ENCODE measurements around the gene GALNT14.

GALNT14 gene

DNA sequence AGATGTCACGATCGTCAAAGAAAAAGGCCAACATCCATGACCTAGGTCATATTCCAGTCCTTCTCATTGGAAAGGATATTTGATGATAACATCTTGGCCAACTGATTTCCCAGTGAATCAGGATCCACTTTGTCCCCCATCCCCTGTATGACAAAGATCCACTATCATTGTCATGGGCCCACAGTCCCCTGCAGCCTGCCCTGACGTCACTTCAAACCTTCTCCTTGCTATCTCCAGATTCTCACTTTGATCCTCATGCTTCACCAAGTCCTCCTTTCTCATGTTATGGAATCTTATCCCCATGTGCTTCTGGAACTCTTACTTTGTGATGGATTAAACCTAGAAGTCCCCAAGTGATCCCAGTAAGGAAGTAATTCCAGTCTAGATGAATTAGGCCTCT, 25.7 kb downstream of the GALNT14 start:
- Histone ChIP-seq H3K27ac (ENCODE audit: low read length) (no peak overlapping the region), H3K9ac (ENCODE audit: low read length in 2 of 2) (no peak overlapping the region), H3K36me3 (ENCODE audit: control insufficient read depth in 2 of 2, insufficient read depth in 2 of 2, low read length in 2 of 2) (no peaks in the 10 kb centered on the region), H3K9me3 (ENCODE audit: control insufficient read depth in 2 of 2, low read length in 2 of 2) (no peaks in the 10 kb centered on the region), H3K4me1 (ENCODE audit: control insufficient read depth, insufficient read depth, low read length) (no peaks in the 10 kb centered on the region), H3K27me3 (ENCODE audit: control insufficient read depth in 1 of 2, insufficient read depth in 2 of 2, low read length in 2 of 2) (peaks cover 0 to 4% of the 10 kb centered on the region in 2 donors), H3K4me3 (ENCODE audit: low read length in 2 of 2) (no peak overlapping the region)

DNA sequence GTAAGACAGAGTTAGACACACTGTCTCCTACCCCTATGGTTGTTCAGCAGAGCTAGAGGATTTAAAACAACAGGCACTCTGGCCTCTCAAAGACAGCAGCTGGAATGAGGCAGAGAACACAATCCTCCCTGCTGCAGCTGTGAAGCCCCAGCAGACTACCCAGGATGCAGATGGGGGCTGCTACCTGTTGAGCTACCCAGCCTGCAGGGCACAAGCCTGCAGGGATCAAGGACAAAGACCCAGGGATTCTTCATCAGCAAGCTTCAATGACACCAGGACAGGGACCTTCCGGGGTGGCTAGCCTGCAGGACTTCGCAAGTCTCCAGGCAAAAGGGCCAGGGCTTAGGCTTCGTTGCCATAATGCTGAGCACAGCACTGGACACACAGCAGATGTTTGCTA, 27.2 kb downstream of the GALNT14 start:
- peaks cover 0 to 4% of the 10 kb centered on the region in 2 donors for H3K27me3 ChIP-seq (ENCODE audit: control insufficient read depth in 1 of 2, insufficient read depth in 2 of 2, low read length in 2 of 2)
- no peak overlapping the region for H3K9ac ChIP-seq (ENCODE audit: low read length in 2 of 2)
- H3K4me1 ChIP-seq (ENCODE audit: control insufficient read depth, insufficient read depth, low read length), result no peaks in the 10 kb centered on the region
- no peak overlapping the region for H3K27ac ChIP-seq (ENCODE audit: low read length)
- H3K36me3 ChIP-seq (ENCODE audit: control insufficient read depth in 2 of 2, insufficient read depth in 2 of 2, low read length in 2 of 2), result no peaks in the 10 kb centered on the region
- H3K9me3 ChIP-seq (ENCODE audit: control insufficient read depth in 2 of 2, low read length in 2 of 2), result no peaks in the 10 kb centered on the region
- no peak overlapping the region for H3K4me3 ChIP-seq (ENCODE audit: low read length in 2 of 2)

DNA sequence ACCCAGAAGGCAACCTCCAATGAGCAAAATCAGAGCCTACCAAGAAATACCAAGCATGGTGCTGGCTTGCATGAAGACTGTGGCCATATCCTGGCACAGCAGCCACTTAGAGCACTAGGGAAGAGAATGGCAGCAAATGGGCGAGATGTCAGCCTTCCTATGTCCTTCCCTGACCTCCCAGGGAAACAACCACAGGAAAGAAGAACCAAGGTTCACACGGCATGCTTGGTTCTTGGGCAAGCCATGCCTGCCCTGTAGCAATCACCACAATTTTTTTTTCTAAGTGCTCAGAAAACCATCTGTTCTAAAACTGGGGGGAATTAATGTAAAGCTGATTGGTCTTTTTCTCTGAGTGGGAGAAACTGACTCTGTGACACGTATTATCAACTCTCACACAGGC, 27.8 kb downstream of the GALNT14 start:
- Histone ChIP-seq H3K9ac (ENCODE audit: low read length in 2 of 2) (no peak overlapping the region), H3K4me3 (ENCODE audit: low read length in 2 of 2) (no peak overlapping the region)

DNA sequence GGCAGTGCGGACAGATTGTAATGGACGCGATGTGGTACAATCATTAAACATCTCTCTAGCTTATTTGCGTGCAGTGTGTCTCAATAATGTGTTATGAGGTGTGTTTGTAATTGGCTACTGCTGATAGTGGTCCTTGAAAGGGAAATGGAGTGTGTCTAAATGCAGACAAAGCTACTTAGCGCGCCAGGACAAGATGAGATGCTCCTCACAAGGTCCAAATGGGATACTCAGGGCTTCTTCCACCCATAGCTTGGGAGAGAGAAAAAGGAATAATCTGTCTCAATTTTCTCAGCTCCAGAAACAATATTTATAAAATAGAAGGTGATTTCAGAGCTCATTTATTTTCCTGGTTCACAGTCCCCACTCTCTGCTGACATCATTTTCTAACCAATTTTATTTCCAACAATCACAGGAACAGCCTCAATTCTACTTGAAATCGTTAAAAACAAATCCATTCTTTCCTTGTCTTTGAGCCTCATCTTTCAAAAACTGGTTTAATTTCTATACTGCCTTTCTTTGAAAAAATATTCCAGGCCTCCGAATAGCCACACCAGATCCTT, 28.5 kb downstream of the GALNT14 start:
- no peaks in the 10 kb centered on the region for H3K36me3 ChIP-seq (ENCODE audit: control insufficient read depth in 2 of 2, insufficient read depth in 2 of 2, low read length in 2 of 2)
- no peak overlapping the region for H3K4me3 ChIP-seq (ENCODE audit: low read length in 2 of 2)
- no peaks in the 10 kb centered on the region for H3K4me1 ChIP-seq (ENCODE audit: control insufficient read depth, insufficient read depth, low read length)
- peaks cover 0 to 4% of the 10 kb centered on the region in 2 donors for H3K27me3 ChIP-seq (ENCODE audit: control insufficient read depth in 1 of 2, insufficient read depth in 2 of 2, low read length in 2 of 2)
- no peak overlapping the region for H3K9ac ChIP-seq (ENCODE audit: low read length in 2 of 2)
- H3K27ac ChIP-seq (ENCODE audit: low read length), result no peak overlapping the region
- H3K9me3 ChIP-seq (ENCODE audit: control insufficient read depth in 2 of 2, low read length in 2 of 2), result no peaks in the 10 kb centered on the region

More for the DNA sequence above, 27.8 kb downstream of the GALNT14 start:
- Histone ChIP-seq H3K27ac (ENCODE audit: low read length) (no peak overlapping the region), H3K36me3 (ENCODE audit: control insufficient read depth in 2 of 2, insufficient read depth in 2 of 2, low read length in 2 of 2) (no peaks in the 10 kb centered on the region), H3K27me3 (ENCODE audit: control insufficient read depth in 1 of 2, insufficient read depth in 2 of 2, low read length in 2 of 2) (peaks cover 0 to 4% of the 10 kb centered on the region in 2 donors), H3K9me3 (ENCODE audit: control insufficient read depth in 2 of 2, low read length in 2 of 2) (no peaks in the 10 kb centered on the region), H3K4me1 (ENCODE audit: control insufficient read depth, insufficient read depth, low read length) (no peaks in the 10 kb centered on the region)

DNA sequence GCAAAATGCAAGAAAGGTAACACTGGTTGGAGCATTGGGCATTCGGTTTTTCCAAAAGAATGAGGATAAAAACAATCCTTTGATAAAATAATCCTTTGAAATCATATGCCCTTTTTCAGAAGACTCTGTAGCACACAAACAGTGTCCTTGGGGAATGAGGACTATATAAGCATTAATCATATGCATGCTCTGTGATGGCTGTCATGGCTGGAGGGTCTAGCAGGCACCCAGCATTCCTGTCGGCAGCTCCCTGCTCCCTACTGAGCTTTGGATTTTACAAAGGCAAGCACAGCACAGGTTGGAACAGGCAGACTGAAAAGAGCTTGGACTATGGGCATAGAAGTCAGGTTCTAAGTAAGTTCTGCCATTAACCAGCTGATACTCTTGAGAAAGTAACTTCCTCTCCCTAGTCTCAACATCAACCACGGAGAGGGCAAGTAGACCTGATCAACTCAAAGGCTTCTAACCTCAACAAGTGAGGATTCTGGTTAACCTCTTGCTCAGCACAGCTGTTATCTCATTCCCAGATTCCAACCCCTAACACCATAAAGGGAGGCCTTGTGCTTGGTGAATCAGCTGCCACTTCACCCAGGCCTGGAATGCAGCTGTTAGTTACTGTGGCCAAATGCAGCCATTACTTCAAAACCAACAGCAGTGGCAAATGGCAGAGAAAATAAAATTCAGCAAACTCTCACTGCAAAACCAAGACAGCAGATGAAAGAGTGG, 29.5 kb downstream of the GALNT14 start:
- H3K4me1 ChIP-seq (ENCODE audit: control insufficient read depth, insufficient read depth, low read length), result no peaks in the 10 kb centered on the region
- no peak overlapping the region for H3K9ac ChIP-seq (ENCODE audit: low read length in 2 of 2)
- H3K4me3 ChIP-seq (ENCODE audit: low read length in 2 of 2), result no peak overlapping the region
- peaks cover 0 to 4% of the 10 kb centered on the region in 2 donors for H3K27me3 ChIP-seq (ENCODE audit: control insufficient read depth in 1 of 2, insufficient read depth in 2 of 2, low read length in 2 of 2)
- H3K36me3 ChIP-seq (ENCODE audit: control insufficient read depth in 2 of 2, insufficient read depth in 2 of 2, low read length in 2 of 2), result no peaks in the 10 kb centered on the region
- H3K9me3 ChIP-seq (ENCODE audit: control insufficient read depth in 2 of 2, low read length in 2 of 2), result no peaks in the 10 kb centered on the region
- no peak overlapping the region for H3K27ac ChIP-seq (ENCODE audit: low read length)

DNA sequence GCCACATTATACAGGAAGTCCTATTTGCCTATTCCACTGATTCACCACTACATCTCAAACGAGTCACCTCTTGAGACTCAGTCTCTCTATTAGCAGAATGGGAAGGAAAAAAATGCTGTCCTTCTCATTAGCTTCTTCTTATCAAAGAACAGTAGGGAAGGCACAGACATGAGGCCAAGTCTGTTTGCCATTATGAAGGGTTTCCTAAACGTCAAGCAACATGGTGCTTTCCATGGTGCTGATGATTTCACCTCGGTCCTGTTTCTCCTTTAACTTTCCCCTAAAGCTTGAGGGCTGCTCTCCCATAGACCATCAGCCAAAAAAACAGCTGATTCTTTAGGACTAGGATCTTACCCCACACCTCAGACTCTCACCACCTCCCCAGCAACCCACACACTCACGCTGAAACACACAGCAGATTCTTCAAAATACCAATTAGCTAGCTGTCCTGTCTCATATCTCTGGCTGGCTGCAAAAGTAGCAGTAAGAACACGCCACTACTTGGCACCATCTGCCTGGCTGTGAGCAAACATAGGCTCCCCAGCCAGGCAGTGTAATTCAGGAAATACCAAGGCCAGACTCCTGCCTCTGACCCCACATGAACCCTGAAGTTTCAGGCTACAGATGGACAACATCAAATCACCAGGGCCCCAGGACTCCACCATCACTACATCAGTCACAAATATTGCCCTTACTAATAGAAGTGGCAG, 30.5 kb downstream of the GALNT14 start:
- no peak overlapping the region for H3K27ac ChIP-seq (ENCODE audit: low read length)
- H3K36me3 ChIP-seq (ENCODE audit: control insufficient read depth in 2 of 2, insufficient read depth in 2 of 2, low read length in 2 of 2), result no peaks in the 10 kb centered on the region
- H3K9ac ChIP-seq (ENCODE audit: low read length in 2 of 2), result no peak overlapping the region
- no peaks in the 10 kb centered on the region for H3K4me1 ChIP-seq (ENCODE audit: control insufficient read depth, insufficient read depth, low read length)
- peaks cover 0 to 2% of the 10 kb centered on the region in 2 donors for H3K27me3 ChIP-seq (ENCODE audit: control insufficient read depth in 1 of 2, insufficient read depth in 2 of 2, low read length in 2 of 2)
- H3K9me3 ChIP-seq (ENCODE audit: control insufficient read depth in 2 of 2, low read length in 2 of 2), result no peaks in the 10 kb centered on the region
- H3K4me3 ChIP-seq (ENCODE audit: low read length in 2 of 2), result no peak overlapping the region

DNA sequence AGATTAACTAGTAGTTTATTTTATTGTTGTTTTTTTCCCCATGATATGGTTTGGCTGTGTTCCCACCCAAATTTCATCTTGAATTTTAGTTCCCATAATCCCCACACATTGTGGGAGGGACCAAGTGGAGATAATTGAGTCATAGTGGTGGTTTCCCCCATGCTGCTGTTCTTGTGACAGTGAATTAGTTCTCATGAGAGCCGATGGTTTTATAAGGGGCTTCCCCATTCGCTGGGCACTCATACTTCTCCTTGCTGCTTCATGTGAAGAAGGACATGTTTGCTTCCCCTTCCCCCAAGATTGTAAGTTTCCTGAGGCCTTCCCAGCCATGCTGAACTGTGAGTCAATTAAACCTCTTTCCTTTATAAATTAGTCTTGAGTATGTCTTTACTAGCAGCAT, 36.5 kb downstream of the GALNT14 start:
- no peaks in the 10 kb centered on the region for H3K4me1 ChIP-seq (ENCODE audit: control insufficient read depth, insufficient read depth, low read length)
- H3K36me3 ChIP-seq (ENCODE audit: control insufficient read depth in 2 of 2, insufficient read depth in 2 of 2, low read length in 2 of 2), result no peaks in the 10 kb centered on the region
- H3K9ac ChIP-seq (ENCODE audit: low read length in 2 of 2), result no peak overlapping the region
- H3K27ac ChIP-seq (ENCODE audit: low read length), result no peak overlapping the region
- no peaks in the 10 kb centered on the region for H3K9me3 ChIP-seq (ENCODE audit: control insufficient read depth in 2 of 2, low read length in 2 of 2)
- H3K27me3 ChIP-seq (ENCODE audit: control insufficient read depth in 1 of 2, insufficient read depth in 2 of 2, low read length in 2 of 2), result no peaks in the 10 kb centered on the region
- H3K4me3 ChIP-seq (ENCODE audit: low read length in 2 of 2), result no peak overlapping the region

DNA sequence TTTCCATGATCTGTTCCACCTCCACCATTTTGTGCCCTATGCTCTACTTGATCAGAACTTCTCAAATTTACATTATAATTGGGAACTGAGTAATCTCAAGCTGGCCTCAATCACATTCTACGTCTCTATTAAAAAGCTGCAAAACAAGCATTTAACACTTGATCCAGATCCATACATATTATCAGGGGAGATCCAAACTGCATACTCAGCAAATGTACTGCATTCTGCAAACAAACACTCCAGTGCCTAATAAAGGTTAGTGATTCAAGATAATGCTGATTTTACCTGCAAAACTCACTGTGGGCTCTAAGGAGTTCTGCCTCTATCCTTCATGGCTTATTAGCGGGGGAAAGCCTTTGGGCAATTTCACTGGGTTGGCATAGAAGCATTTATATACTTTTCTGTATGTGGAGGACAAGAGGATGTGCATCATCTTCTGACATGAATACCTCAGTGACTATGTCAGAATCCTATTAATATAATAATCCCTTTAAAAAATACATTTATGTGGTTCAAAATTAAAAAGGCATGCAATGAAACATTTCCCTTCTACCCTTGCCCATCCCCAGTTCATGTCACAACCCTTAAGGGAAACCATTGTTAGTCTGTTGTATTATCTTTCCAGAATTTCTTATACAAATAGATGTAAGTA, 40.2 kb downstream of the GALNT14 start:
- no peak overlapping the region for H3K27ac ChIP-seq (ENCODE audit: low read length)
- no peaks in the 10 kb centered on the region for H3K27me3 ChIP-seq (ENCODE audit: control insufficient read depth in 1 of 2, insufficient read depth in 2 of 2, low read length in 2 of 2)
- H3K36me3 ChIP-seq (ENCODE audit: control insufficient read depth in 2 of 2, insufficient read depth in 2 of 2, low read length in 2 of 2), result no peaks in the 10 kb centered on the region
- H3K9ac ChIP-seq (ENCODE audit: low read length in 2 of 2), result no peak overlapping the region
- H3K4me1 ChIP-seq (ENCODE audit: control insufficient read depth, insufficient read depth, low read length), result no peaks in the 10 kb centered on the region
- no peaks in the 10 kb centered on the region for H3K9me3 ChIP-seq (ENCODE audit: control insufficient read depth in 2 of 2, low read length in 2 of 2)
- H3K4me3 ChIP-seq (ENCODE audit: low read length in 2 of 2), result no peak overlapping the region

DNA sequence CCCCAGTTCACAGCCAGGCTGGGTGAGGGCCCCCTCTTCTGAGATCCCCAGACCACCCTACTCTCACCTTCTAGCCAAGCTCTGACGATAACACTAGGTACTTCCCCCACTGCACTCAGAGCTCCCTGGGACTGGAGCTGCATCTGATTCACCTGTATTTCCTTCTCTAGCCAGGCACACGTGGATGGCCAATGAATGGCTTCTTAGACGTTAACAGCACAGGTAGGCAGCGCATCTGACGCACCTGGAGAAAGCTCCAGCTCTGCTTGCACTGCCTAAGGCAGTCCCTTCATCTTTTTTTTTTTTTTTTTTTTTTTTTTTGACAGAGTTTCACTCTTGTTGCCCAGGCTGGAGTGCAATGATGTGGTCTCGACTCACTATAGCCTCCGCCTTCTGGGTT, 48.1 kb downstream of the GALNT14 start:
- Histone ChIP-seq H3K9ac (ENCODE audit: low read length in 2 of 2) (no peak overlapping the region), H3K4me3 (ENCODE audit: low read length in 2 of 2) (no peak overlapping the region), H3K36me3 (ENCODE audit: control insufficient read depth in 2 of 2, insufficient read depth in 2 of 2, low read length in 2 of 2) (no peaks in the 10 kb centered on the region), H3K27ac (ENCODE audit: low read length) (no peak overlapping the region), H3K9me3 (ENCODE audit: control insufficient read depth in 2 of 2, low read length in 2 of 2) (peaks cover 0 to 8% of the 10 kb centered on the region in 2 donors), H3K4me1 (ENCODE audit: control insufficient read depth, insufficient read depth, low read length) (no peaks in the 10 kb centered on the region), H3K27me3 (ENCODE audit: control insufficient read depth in 1 of 2, insufficient read depth in 2 of 2, low read length in 2 of 2) (no peaks in the 10 kb centered on the region)

DNA sequence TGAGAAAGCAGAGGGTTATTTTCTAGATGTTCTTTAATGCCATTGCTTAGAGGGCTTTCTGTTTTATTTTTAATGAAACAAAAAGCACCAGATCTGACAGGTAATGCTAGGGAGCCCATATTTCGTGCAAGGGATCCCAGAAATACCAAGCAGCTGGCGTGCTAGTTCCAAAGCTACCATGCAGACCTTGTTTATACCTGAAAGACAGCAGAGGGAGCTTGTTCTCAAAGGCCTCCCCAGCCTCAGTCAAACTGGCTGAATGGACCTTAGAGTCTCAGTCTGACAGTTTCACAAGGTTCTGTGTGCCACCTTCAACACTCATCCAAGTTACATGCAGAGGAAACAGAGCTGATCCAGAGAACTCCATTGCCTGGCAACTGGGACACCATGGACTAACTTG, 48.6 kb downstream of the GALNT14 start:
- Histone ChIP-seq H3K9ac (ENCODE audit: low read length in 2 of 2) (no peak overlapping the region), H3K4me3 (ENCODE audit: low read length in 2 of 2) (no peak overlapping the region), H3K27me3 (ENCODE audit: control insufficient read depth in 1 of 2, insufficient read depth in 2 of 2, low read length in 2 of 2) (no peaks in the 10 kb centered on the region), H3K27ac (ENCODE audit: low read length) (no peak overlapping the region), H3K4me1 (ENCODE audit: control insufficient read depth, insufficient read depth, low read length) (no peaks in the 10 kb centered on the region), H3K36me3 (ENCODE audit: control insufficient read depth in 2 of 2, insufficient read depth in 2 of 2, low read length in 2 of 2) (no peaks in the 10 kb centered on the region), H3K9me3 (ENCODE audit: control insufficient read depth in 2 of 2, low read length in 2 of 2) (peaks cover 0 to 8% of the 10 kb centered on the region in 2 donors)

Measured in stomach smooth muscle (tissue), 2 donors.